ENCODE measurements around the gene KIF27.

DNA sequence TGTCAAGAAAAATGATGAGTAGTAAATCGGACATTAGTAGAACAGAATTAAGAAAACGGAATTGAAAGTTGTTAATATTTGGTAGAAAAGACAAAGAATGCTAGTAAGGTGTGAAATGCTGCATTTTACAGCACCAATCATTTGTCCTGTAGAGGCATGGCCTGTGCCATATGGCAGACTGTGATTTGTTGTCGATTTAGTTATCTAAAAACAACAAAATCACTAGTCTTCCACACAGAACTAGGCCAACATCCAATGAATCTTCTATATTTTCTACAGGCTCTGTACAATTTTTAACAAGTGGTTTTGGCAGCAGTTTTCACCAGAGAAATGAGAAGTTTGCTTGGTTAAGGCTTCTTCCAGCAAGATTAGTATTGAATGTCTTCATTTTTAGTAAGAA is 48.4 kb upstream of the KIF27 start:
- no peak for TF ChIP-seq EZH2 (IDR thresholded peaks at IDR 0.05; ENCODE audit: borderline replicate concordance, low read depth, low read length, poor library complexity, severe bottlenecking)
- TF ChIP-seq, protein P1, sequence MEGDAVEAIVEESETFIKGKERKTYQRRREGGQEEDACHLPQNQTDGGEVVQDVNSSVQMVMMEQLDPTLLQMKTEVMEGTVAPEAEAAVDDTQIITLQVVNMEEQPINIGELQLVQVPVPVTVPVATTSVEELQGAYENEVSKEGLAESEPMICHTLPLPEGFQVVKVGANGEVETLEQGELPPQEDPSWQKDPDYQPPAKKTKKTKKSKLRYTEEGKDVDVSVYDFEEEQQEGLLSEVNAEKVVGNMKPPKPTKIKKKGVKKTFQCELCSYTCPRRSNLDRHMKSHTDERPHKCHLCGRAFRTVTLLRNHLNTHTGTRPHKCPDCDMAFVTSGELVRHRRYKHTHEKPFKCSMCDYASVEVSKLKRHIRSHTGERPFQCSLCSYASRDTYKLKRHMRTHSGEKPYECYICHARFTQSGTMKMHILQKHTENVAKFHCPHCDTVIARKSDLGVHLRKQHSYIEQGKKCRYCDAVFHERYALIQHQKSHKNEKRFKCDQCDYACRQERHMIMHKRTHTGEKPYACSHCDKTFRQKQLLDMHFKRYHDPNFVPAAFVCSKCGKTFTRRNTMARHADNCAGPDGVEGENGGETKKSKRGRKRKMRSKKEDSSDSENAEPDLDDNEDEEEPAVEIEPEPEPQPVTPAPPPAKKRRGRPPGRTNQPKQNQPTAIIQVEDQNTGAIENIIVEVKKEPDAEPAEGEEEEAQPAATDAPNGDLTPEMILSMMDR (conservative IDR thresholded peaks at IDR 0.05; ENCODE audit: low read depth, low read length) = no peak

Measured in A673 (cell line).